HG03354 (cell line): ENCODE measurements around the gene SOX18.

Experiments used
- ATAC-seq: cut with Tn5 transposase; IDR thresholded peaks from one replicate; pipeline ENCODE4 v1.9.1; 2021; ENCODE audit warnings: mild to moderate bottlenecking; ENCODE audit not compliant: unreplicated experiment, poor library complexity, severe bottlenecking

SOX18 gene

DNA sequence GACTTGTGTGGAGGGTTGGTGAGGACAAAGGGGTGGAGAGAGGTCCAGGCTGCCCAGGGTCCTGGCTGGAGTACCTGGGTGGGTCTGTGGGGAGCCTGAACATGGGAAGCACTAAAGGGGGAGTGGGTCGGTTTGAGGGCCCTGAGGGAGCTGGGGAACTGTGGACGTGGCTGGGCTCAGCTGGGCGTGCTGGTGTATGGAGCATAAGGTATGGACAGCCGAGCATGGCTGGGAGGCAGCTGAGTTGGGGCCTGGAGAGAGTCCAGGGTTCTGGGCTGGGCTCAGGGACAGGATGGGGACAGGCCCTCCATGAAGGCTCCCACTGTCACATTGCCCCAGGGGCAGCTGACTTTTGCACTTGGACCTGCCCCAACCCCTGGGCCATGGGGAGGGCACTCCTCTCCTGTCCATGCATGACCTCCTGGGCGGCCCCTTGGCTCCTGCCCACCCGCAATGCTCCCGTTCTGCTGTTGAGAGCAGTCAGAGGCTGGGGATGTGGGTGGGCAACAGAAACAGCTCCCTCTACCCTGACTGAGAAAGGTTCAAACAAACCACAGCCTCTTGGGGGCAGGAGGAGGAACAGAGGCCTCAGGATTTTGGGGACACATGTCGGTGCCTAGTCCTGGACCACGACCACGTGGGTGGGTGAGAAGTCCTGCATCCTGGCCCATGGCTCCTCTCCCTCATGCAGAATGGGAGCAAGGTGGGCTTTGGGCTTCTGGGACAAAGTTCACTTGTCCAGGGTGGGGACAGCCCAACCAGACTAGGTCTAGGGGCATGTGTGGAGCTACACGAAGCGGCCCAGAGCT lies 9.0 kb downstream of the SOX18 start:
- no peak for ATAC-seq

DNA sequence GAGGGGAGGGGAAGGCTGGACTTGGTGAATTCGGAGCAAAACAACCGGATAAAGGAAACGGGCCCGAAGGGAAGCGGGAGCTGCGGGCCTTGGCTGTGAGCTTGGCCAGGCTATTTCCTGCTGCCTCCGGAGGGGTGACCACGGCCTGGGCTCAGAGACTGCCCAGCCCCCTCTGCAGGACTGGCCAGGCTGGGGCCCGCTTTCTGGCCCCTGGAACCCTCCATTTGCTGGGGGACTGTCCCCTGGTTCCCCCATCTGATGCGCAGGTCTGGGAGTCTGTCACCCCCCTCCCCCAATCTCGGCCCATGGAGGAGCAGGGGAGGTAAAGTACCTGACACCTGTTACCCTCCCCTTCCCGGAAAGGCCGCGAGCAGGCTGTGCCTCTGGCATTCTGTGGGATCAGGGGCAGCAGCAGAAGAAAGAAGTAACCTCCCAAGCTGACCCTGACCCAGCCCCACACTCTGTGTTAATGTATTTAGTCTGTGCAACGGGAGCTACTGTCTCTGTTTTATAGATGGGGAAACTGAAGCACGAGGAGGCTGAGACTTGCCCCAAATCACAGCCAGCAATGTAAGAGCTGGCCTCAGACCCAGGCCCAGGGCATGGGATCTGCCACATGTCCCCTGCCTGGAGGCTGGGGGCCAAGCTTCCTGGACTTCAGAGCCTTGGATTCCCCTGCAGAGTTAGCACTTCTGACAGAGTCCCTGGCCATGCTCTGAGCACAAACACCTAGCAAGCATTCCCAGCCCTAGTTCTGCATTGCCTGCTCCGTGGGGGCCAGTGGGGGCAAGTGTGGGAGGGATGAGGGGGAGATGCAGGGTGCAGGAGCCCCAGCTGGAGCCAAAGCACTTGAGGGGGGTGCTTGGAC lies 9.9 kb downstream of the SOX18 start:
- ATAC-seq: no peak

DNA sequence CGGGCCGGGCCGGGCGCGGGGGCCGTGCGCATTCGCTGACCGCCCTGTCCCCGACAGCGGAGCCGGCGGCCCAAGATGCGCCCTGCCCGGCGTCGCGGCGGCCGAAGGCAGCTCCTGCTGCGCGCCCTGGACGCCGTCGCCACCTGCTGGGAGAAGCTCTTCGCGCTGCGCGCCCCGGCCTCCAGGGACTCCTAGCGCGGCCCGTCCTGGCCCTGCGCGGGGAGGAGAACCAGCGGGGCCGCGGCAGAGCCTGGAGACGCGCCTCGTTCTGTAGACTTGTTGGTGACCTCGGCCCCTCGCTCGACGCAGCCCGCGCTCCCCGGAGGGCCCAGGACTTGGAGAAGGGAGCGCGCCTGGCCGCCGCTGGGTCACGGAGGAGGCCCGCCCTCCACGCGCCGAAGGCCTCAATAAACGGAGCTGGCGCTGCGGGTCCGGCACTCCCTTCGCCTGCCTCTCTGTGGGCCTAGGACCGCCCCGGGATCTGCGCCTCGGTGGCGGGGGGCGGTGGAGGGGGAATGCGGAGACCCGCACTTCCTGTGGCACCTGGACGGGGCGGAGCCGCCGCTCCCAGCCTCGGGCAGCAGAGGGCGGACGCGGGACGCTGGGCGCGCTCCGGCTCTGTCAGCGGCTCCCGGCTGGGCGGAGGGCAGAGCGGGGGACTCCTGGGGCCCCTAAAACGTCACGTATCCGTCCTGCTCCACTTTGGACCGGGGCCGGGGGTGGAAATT lies 10.7 kb downstream of the SOX18 start:
- no peak for ATAC-seq

DNA sequence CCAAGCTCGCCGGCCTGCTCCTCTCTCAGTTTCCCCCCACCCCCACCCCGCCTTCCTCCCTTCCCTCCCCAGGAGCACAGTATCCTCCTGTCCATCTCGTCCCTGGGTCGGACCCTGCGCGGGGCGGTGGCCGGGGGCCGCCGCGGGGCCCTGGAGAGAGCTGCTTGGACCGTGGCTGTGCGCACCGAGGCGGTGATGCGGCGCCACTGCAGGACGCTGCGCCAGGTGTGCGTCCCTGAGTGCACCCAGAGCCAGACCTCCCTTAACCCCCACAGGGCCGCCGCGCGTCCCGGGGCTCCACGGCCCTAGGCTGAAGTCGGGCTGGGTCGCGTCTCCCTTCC lies 11.2 kb downstream of the SOX18 start:
- no peak for ATAC-seq

GRCh38 chr20:64037498-64038213 lies 11.8 kb downstream of the SOX18 start:
- no peak for ATAC-seq

DNA sequence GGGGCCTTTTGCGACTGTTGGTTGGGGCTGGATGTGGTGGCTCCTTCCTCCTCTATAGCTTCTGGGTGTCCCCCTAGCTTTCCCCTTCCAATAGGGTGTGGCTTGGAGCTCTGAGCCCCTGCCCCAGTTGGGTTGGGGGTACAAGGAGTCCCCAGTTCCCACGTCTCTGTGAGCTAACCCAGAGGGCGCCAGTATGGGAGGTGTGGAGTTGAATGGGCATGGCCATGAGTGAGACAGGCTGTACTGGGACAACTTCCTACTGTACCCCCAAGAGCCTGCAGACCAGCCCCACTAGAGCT lies 12.3 kb downstream of the SOX18 start:
- no peak for ATAC-seq

GRCh38 chr20:64036346-64037198 lies 12.9 kb downstream of the SOX18 start:
- ATAC-seq: no peak

DNA sequence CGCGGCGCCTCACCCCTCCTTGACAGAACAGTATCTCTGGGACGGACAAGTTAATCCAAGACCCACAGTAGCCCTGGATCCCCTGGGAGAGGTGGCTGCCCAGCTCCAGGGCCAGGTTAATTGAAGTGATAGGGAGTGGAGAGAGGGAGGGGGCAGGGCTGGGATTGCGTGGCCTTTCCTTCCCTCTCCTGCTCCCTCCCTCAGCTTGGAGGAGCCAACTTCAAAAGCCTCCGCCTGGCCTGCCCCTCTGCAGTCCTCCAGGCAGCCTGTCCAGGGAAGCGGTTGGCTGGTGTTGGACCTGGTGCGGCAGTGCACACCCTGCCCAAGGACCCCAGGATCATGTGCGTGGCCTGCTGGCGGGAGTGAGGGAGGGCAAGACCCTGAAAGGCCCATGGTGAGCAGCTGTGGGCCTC lies 13.5 kb downstream of the SOX18 start, which contains the start of gene C20orf204:
C20orf204 (plus strand) TSS at position 250 of the 413 bp plus-strand sequence; CDS start at position 392, 142 bp downstream.
- no peak for ATAC-seq

GRCh38 chr20:64035066-64035932 lies 14.1 kb downstream of the SOX18 start:
- ATAC-seq: no peak

GRCh38 chr20:64033981-64034493 lies 15.4 kb downstream of the SOX18 start:
- no peak for ATAC-seq

DNA sequence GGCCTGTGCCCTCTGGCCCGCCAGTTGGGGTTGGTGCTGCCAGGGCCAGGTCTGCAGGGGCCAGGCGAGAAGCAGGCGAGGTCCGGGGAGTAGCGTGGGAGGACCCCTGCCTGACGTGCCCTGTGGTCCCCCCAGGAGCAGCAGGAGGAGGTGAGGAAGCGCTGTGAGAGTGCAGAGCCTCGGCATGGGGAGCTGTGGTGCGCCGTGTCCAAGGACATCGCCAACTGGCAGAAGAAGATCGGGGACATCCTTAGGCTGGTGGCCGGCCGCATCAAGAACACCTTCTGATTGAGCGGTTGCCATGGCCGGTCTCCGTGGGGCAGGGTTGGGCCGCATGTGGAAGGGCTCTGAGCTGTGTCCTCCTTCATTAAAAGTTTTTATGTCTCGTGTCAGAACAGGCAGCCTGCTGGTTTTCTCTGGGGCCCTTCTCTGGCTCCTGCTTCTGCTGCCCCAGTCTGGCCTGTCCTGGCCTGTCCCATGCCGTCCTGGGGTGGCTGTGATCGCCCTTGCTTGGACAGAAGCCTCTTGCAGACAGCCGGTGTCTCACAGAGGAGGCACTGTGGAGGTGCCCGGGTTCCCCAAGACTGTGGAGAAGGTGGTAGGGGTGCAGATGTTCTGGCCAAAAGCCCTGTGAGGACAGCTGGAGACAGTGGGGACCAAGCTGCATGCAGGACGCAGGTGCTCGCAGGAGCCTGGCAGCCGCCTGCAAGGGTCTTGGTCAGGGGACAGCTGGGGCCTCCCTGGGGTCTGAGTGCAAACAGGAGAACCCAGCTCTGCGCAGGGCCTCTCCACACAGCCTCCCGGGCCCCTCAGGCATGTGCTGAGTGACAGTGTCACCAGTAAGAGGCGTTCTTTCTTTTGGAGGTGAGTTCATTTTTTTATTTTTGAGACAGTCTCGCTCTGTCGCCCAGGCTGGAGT lies 16.5 kb downstream of the SOX18 start:
- no peak for ATAC-seq

- no peak for ATAC-seq
Observed at GRCh38 chr20:64031822-64032314, 17.6 kb downstream of the SOX18 start.

DNA sequence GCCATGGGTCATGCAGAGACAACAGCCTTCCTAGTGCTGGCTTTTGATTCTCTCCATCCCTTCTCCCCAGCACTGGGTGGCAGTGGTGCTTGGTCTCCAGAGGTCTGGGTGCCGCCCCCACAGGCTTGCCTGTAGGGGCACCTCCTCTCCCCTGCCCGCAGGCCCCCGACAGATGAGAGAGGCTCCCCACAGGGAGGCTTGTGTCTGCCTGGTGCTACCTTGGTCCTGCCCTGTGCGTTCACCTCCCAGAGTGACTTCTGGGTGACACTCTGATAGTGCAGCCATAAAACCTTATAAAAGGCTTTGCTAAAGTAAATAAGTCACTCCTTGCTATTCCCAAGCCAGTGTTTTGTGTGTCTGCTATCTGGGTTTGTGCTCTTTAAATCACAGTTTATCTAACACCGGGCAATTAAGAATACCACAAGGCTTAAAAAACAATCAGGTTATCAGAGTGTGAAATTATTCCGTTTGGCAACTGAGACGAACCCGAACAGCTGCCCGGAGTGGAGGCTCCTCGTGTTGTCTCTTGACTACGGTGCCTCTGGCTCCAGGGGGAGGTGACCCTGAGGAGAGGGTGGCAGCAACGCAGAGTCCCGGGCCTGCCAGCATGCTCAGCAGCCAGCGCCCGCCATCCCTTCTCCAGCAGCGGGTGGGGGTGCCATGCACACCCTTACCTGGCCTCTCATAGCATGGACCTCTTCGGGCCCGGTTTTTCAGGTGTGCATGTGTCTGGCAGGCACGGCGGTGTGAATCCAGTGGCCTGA lies 18.9 kb downstream of the SOX18 start:
- ATAC-seq: no peak

DNA sequence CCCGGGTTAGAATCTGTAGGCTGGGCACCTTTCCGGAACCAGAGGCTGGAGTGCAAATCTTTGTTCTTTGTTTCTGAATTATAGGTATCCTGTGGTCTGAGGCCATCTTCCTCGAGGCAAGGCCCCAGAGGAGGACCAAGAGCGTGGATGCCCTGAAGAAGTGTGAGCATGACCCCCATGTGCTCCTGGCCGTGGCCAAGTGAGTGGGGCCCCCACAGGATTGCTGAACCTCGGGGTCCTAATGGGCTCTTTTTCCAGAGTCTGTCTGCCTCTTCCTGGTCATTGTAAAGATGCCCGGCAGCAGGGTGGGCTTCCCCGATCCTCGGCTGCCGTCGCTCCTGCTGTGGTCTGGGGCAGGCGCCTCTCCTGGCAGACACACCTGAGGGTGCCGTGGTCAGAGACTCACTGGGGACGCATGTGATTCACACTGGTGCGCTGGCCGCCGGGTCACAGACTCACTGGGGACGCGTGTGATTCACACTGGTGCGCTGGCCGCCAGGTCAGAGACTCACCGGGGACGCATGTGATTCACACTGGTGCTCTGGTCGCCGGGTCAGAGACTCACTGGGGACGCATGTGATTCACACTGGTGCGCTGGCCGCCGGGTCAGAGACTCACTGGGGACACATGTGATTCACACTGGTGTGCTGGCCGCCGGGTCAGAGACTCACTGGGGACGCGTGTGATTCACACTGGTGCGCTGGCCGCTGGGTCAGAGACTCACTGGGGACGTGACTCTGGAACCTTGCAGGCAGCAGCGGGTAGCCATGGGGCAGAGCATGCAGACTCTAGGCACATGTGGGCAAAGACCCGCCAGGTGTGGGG lies 19.9 kb downstream of the SOX18 start:
- ATAC-seq: no peak

DNA sequence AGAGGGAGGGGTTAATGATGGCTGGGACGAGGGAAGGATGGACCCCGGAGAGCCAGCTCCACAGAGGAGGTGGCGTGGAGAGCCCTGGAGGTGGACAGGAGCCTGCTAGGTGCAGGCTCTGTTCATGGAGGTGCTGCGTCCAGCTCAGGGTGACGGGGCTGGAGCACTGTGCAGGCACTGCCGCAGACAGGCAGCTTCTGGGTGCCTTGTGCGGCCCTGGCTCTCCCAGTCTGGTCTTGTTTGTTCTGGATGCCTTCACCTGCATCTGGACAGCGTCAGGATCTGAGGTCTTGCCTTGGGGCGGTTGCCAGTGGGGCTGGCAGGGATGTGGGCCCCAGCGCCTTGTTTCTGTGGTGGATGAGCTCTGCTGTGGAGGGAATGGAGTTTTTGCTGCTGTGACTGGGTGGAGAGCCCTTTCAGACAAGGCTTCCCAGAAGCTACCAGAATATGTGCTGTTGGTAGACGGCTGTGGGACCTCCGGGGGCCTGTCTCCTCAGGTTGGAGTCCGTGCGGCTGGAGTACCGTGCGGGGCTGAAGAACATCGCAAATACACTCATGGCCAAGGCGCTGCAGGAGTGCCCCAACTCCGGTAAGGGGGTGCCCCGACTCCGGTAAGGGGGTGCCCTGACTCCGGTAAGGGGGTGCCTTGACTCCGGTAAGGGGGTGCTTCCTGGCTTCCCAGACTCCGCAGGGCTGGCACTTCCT lies 21.3 kb downstream of the SOX18 start:
- ATAC-seq: no peak
